GM19351 (cell line): ENCODE measurements around the gene HMGXB3.
"Not testable (repeated sequence)": the region's sequence is repeated elsewhere in the genome, so short reads cannot be mapped to it uniquely, and the experiment has no call there.

Experiments used
- ATAC-seq: cut with Tn5 transposase; IDR thresholded peaks from one replicate; pipeline ENCODE4 v1.9.1; 2021; ENCODE audit warnings: mild to moderate bottlenecking, moderate library complexity; ENCODE audit not compliant: unreplicated experiment

HMGXB3 gene

GRCh38 chr5:150050172-150050811, 49.8 kb downstream of the HMGXB3 start:
- not testable (repeated sequence) for ATAC-seq

GRCh38 chr5:150051657-150052195, 51.2 kb downstream of the HMGXB3 start:
- ATAC-seq = no peak

DNA sequence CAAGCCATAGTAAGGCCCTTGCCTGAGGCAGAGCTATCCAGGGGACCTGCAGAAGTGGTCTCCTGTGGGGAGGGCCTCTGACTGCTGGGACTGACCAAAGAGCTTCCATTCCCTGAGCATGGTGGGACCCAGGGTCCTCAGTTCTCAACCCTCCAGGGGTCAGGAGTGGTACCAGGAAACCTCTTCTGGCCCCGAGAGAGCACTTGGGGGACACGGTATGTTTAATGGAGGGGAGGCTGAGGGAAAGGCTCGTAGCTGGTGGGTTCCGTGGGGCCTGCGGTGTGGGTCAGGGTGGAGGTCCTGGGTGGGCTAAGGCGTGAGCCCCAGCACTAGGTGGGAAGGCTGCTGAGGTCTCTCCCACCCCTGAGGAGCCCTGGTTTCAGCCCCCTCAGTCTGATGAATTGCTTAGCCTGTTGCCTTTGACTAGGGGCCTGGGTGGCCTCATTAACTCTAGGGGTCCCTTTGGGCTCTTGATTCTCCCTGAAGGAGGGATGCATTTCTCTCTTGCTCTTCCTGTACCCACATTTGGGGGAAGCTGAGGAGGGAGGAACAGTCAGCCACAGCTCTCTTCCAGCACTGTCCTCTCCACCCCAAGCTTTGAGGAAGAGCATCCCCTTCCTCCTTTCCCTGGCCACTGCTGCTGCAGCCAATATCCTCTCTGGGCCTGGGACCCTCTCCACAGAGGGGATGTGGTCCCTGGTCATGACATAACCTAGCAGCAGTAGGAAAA, 51.9 kb downstream of the HMGXB3 start:
- ATAC-seq = no peak

GRCh38 chr5:150052956-150053712, 52.6 kb downstream of the HMGXB3 start:
- no peak for ATAC-seq

DNA sequence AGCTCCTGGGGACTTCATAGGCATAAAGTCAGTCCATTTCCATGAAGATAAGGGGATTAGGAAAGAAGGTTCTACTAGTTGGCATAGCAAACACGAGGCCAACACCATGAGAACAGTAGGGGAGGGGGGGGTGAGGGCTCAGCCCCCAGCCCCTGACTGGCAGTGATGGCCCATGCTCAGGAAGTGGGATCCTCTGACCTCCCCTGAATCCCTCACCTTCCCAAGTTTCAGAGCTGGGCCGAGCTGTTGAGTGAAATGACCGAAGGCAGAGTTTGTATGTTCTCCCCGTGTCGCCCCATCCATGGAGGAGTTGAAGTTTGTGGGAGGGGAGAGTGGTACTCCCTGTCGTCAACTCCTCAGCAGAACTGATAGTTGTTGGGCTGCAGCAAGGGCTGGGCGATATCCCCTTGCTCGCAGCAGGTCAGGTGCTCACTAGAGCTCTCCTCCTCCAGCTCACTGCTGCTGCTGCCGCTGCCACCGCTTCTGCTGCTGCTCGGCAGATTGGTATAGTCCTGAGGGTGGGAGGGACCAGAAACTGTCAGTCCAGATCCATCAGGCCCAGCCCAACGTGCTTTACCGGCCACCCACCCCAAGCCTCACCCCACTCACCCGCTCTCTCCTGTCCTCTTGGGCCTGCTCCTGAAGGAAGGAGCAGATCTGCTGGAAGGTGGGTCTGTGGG, 53.3 kb downstream of the HMGXB3 start:
- no peak for ATAC-seq

DNA sequence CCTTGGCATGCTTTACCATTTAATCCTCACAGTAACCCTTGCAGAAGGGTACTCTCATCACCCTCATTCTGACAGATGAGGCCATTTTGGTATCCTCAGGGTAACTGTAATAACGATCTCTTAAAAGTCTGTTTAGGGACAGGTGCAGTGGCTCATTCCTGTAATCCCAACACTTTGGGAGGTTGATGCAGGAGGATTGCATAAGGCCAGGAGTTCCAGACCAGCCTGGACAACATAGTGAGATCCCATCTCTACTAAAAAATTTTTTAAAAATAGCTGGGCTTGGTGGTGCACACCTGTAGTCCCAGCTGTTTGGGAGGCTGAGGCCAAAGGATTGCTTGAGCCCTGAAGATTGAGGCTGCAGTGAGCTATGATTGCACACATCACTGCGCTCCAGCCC, 54.0 kb downstream of the HMGXB3 start:
- no peak for ATAC-seq

- no peak for ATAC-seq
Measured at GRCh38 chr5:150055326-150056074, 55.0 kb downstream of the HMGXB3 start.

DNA sequence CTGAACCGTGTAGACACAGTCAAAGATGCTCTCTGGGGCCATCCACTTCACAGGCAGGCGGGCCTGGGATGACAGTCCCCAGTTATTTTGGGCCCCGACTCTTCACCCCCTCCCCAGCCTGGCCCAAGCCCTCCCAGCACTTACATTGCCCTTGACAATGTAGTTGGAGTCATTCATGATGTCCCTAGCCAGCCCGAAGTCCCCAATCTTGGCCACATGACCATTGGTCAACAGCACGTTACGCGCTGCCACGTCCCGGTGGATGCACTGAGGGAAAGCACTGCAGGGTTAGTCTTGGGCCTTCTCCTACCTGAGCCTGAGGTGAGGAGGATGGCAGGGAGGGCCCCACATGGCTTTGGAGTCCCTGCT, 55.5 kb downstream of the HMGXB3 start:
- no peak for ATAC-seq

DNA sequence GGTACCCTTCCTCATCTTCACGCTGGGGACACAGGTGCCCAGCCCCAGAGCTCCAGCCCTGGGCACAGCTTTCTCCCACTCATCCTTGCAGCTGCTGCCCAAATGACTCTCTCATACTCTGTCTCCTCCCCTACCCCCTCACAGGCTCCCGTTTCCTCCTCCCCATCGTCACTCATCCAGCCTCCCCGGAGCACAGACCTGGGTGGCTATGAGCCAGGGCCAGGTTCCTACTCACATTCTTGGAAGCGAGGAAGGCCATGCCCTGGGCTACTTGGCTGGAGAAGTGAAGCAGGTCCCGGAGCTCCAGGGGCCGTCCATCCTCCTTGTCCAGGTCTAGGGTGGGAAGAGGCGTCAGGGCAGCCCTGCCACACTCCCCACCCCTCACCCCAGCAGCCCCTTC, 56.5 kb downstream of the HMGXB3 start:
- ATAC-seq = no peak

DNA sequence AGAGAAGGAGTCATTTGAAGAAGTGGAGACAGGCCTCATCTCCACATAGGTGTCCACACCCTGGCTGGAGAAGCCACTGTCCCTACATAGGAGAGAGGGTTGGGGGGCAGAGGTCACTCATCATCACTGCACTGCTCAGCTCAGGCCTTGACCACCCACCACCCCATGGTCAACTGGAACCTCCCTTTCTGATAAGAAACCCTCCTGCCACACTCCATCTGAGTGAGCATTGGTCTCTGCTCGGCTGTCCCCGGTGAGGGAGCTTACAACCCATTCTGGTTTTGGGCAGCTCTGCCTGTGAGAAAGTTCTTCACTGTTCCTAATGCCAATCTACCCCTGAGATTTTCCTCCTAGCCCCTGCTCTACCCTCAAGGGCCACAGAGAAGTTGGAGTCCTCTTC, 57.0 kb downstream of the HMGXB3 start:
- no peak for ATAC-seq

DNA sequence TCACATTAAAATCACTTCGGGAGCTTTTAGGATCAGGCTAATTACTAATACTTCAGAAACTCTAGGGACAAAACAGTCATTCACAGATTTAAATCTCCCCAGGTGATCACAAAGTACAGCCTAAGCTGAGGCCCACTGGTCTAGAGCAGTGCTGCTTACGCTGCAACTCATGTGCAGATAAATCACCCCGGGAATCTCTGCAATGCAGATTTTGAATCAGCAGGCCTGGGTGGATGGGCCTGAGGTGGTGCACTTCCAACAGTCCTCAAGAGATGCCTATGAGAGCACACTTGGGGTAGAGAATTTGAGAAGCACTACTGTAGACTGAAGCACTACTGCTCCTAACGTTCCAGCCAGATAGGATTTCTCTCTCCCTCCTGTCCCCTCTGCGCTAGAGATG, 57.5 kb downstream of the HMGXB3 start:
- ATAC-seq = no peak

- no peak for ATAC-seq
Measured at GRCh38 chr5:150058480-150059126, 58.1 kb downstream of the HMGXB3 start.

GRCh38 chr5:150059623-150060022, 59.1 kb downstream of the HMGXB3 start:
- no peak for ATAC-seq

- ATAC-seq = no peak
Measured at GRCh38 chr5:150060471-150060870, 59.9 kb downstream of the HMGXB3 start.

DNA sequence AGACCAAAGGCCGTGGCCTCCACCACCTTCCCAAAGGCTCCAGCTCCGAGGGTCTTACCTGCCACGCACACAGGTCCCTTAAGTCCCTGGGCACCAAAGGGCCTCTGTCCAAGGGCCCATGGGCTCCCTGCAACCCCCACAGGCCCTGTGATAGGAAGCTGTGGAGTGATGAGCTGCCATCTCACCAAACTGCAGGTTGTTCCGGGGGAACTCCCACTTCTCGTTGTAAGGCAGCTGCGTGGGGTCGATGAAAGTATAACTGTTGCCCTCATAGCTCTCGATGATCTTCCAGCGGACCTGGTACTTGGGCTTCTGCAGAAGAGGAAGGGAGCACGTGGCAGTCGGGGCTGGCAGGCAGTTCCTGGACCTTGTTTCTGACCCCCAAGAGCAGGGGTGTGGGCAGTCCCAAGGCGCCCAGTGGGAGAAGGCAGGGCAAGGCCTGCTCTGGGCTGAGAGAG, 61.0 kb downstream of the HMGXB3 start:
- ATAC-seq = no peak

DNA sequence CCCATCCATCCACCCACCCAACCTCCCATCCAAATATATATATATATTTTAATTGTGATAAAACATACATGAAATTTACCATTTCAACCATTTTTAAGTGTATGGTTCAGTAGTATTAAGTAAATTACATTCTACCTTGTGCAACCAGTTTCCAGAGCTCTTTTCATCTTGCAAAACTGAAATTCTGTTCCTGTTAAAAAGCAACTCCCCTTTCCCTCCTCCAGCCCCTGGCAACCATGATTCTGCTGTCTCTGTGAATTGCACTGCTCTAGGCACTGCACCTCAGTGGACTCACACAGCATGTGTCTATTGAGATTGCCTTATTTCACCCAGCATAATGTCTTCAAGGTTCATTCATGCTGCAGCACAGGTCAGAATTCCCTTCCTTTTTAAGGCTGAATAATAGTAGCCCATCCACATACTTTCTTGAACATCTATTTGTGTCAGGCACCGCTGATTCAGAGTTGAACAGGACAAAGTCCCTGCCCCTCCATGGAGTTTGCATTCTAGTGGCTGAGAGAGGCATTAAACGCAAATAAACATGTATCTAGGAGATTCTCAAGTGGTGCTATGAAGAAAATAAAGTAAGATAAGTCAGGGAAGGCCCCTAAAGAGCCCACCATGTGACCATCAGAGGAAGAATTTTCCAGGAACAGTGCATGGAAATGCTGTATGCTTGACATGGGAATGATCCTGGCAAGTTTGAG, 61.8 kb downstream of the HMGXB3 start:
- no peak for ATAC-seq

DNA sequence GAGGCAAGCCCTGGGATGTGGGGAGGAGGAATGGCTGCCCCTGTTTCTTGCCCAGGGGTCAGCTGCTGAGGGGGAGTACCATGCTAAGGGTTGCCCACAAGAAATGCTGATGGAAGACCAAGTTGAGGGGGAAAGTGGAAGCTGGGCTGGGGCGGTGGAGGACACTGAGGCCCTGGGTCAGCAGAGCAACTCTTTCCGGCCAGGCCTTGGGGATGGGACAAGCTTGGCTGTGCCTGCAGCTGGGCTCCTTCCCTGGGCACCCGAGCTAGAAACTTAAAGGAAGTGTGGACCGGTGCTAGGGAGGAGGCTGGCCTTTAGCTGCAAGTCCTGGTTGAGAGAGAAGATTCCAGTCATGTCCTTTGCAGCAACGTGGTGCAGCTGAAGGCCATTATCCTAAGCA, 63.1 kb downstream of the HMGXB3 start:
- no peak for ATAC-seq

GRCh38 chr5:150064681-150065220, 64.2 kb downstream of the HMGXB3 start:
- ATAC-seq = no peak

DNA sequence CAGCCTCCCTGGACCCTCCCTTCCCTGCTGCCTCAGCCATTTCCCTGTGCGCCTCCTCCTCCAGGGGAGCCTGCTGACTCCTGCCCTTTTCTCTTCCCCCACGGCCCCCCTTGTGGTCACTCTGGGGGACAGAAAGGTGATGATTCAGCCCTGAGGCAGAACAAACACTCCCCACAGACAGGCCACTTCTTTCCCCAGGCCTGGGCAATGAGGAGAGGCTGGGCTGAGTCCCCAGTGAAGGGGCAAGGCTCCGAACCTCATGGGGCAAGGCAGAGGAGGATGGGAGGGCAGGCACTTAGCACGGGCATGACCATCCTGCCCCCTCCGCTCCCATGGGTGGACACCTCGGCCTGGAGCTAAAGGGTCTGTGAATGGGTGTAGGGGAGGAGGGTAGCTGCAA, 64.8 kb downstream of the HMGXB3 start:
- ATAC-seq = no peak
